Neural progenitor cell (in vitro differentiated cells): ENCODE data around the gene MN1. TPM values are rescaled to one million over a fixed set of nuclear protein-coding genes. Genes with fewer than 3 reads are reported as not detected.

Experiments
- DNase-seq: peaks from one replicate; pipeline ENCODE4 v3.0.0-alpha.2; 2016; ENCODE audit warnings: low spot score
- H2AFZ ChIP-seq: fragments of 200-600 bp; sonication (generic); replicated peaks from 2 replicates; pipeline ENCODE4 v1.6.1; 2016; ENCODE audit warnings: antibody characterized with exemption
- H3F3A ChIP-seq: fragments of 200-600 bp; sonication (generic); 2 replicates; pipeline ENCODE4 v1.6.1; 2016; ENCODE audit warnings: antibody characterized with exemption, low read depth
- H3K27ac ChIP-seq: fragments of 200-600 bp; sonication (generic); 2 replicates; pipeline ENCODE4 v1.5.1; 2016; ENCODE audit warnings: mild to moderate bottlenecking
- H3K27me3 ChIP-seq: fragments of 200-600 bp; sonication (generic); 2 replicates; pipeline ENCODE4 v1.6.1; 2016; ENCODE audit warnings: mild to moderate bottlenecking, moderate library complexity
- H3K36me3 ChIP-seq: fragments of 200-600 bp; sonication (generic); 2 replicates; pipeline ENCODE4 v1.5.1; 2016
- H3K4me1 ChIP-seq: fragments of 200-600 bp; sonication (generic); 2 replicates; pipeline ENCODE4 v1.6.1; 2016; ENCODE audit warnings: mixed run types
- H3K4me2 ChIP-seq: fragments of 200-600 bp; sonication (generic); 2 replicates; pipeline ENCODE4 v1.6.1; 2016
- H3K4me3 ChIP-seq: fragments of 200-600 bp; sonication (generic); 2 replicates; pipeline ENCODE4 v1.5.1; 2016
- H3K79me2 ChIP-seq: fragments of 200-600 bp; sonication (generic); 2 replicates; pipeline ENCODE4 v1.6.1; 2016; ENCODE audit warnings: low read depth
- H3K9ac ChIP-seq: fragments of 200-600 bp; sonication (generic); 2 replicates; pipeline ENCODE4 v1.6.1; 2016
- H3K9me3 ChIP-seq: fragments of 200-600 bp; sonication (generic); 2 replicates; pipeline ENCODE4 v1.5.1; 2016; ENCODE audit warnings: low read depth
- H4K20me1 ChIP-seq: fragments of 200-600 bp; sonication (generic); 2 replicates; pipeline ENCODE4 v1.6.1; 2016; ENCODE audit warnings: low read depth
- H3K27ac Mint-ChIP-seq: 3 replicates; pipeline ENCODE4 v1.8.0; 2021; ENCODE audit warnings: mixed read lengths
- H3K27me3 Mint-ChIP-seq: 2 replicates; pipeline ENCODE4 v1.8.0; 2022; ENCODE audit warnings: low read depth, mild to moderate bottlenecking, inconsistent platforms, moderate library complexity, mixed read lengths; ENCODE audit not compliant: insufficient read depth
- H3K36me3 Mint-ChIP-seq: 3 replicates; pipeline ENCODE4 v1.8.0; 2021; ENCODE audit warnings: mixed read lengths
- H3K4me1 Mint-ChIP-seq: 3 replicates; pipeline ENCODE4 v1.8.0; 2021; ENCODE audit warnings: mixed read lengths
- H3K4me3 Mint-ChIP-seq: 3 replicates; pipeline ENCODE4 v1.8.0; 2021; ENCODE audit warnings: mild to moderate bottlenecking, moderate library complexity, mixed read lengths
- H3K9me3 Mint-ChIP-seq: 3 replicates; pipeline ENCODE4 v1.8.0; 2020; ENCODE audit warnings: mixed read lengths
- CTCF ChIP-seq: fragments of 200-600 bp; sonication (generic); IDR thresholded peaks from 2 replicates; pipeline ENCODE4 v1.5.1; 2017; ENCODE audit warnings: antibody characterized with exemption, mild to moderate bottlenecking
- EZH2 ChIP-seq: fragments of 200-600 bp; sonication (generic); IDR thresholded peaks from 2 replicates; pipeline ENCODE4 v1.6.1; 2017; ENCODE audit warnings: antibody characterized with exemption, mild to moderate bottlenecking, moderate library complexity
- EZH2phosphoT487 ChIP-seq: fragments of 200-600 bp; sonication (generic); IDR thresholded peaks from 2 replicates; pipeline ENCODE4 v1.6.1; 2017; ENCODE audit warnings: antibody characterized with exemption
- total RNA-seq: library from RNA; depleted of rRNA; stranded (reverse); fragments of >200 nt; gene quantifications from 2 replicates; pipeline ENCODE4 v1.2.3, GENCODE V29; 2015; ENCODE audit warnings: low replicate concordance

MN1 gene
- total RNA-seq, 1 donor from 2014 or later = 13.3 TPM

- Mint-ChIP-seq H3K9me3 (no peaks in the 10 kb centered on the region), H3K4me3 (peak overlapping the region; percentile 70), H3K36me3 (peaks cover 2% of the 10 kb centered on the region), H3K27me3 (peaks cover 15% of the 10 kb centered on the region), H3K27ac (peak overlapping the region; percentile 86), H3K4me1 (peaks cover 56% of the 10 kb centered on the region)
- Histone ChIP-seq H3K4me3 (no peak overlapping the region), H3F3A (peaks cover 5% of the 10 kb centered on the region), H4K20me1 (peaks cover 19% of the 10 kb centered on the region), H3K79me2 (peaks cover 27% of the 10 kb centered on the region), H3K9me3 (no peaks in the 10 kb centered on the region), H3K27ac (no peak overlapping the region), H3K4me2 (no peak overlapping the region), H3K36me3 (no peaks in the 10 kb centered on the region), H3K9ac (no peak overlapping the region), H3K4me1 (peaks cover 41% of the 10 kb centered on the region), H3K27me3 (peaks cover 28% of the 10 kb centered on the region), H2AFZ (no peak overlapping the region)
- TF ChIP-seq EZH2 (no peak), EZH2phosphoT487 (no peak), CTCF (no peak)
- no peak for DNase-seq
These were observed 2.4 kb upstream of the MN1 start for GRCh38 chr22:27803841-27804415.

- no peaks in the 10 kb centered on the region for H3K36me3 ChIP-seq
- no peaks in the 10 kb centered on the region for H3K9me3 ChIP-seq
- no peak overlapping the region for H3K27ac ChIP-seq
- peaks cover 7% of the 10 kb centered on the region for H3F3A ChIP-seq
- H3K4me2 ChIP-seq = peak overlapping the region; percentile 93
- H4K20me1 ChIP-seq = peaks cover 33% of the 10 kb centered on the region
- peaks cover 41% of the 10 kb centered on the region for H3K79me2 ChIP-seq
- H3K27me3 ChIP-seq = peaks cover 43% of the 10 kb centered on the region
- Mint-ChIP-seq H3K36me3 (peaks cover 4% of the 10 kb centered on the region), H3K27me3 (peaks cover 14% of the 10 kb centered on the region), H3K4me1 (peaks cover 49% of the 10 kb centered on the region), H3K27ac (peak overlapping the region; percentile 96), H3K9me3 (no peaks in the 10 kb centered on the region), H3K4me3 (peak overlapping the region; percentile 86)
- H2AFZ ChIP-seq = no peak overlapping the region
- H3K4me3 ChIP-seq = peak overlapping the region; percentile 68
- TF ChIP-seq CTCF (no peak), EZH2 (peak; percentile 47)
- DNase-seq = no peak
- H3K9ac ChIP-seq = no peak overlapping the region
- H3K4me1 ChIP-seq = peaks cover 54% of the 10 kb centered on the region
These were observed 954 bp upstream of the MN1 start for GRCh38 chr22:27802346-27803073.

- Mint-ChIP-seq H3K36me3 (peaks cover 7% of the 10 kb centered on the region), H3K27ac (no peak overlapping the region), H3K27me3 (peaks cover 12% of the 10 kb centered on the region), H3K9me3 (no peaks in the 10 kb centered on the region), H3K4me3 (peak overlapping the region; percentile 86), H3K4me1 (peaks cover 47% of the 10 kb centered on the region)
- TF ChIP-seq CTCF (no peak), EZH2phosphoT487 (no peak), EZH2 (no peak)
- H3K4me1 ChIP-seq = peaks cover 67% of the 10 kb centered on the region
- peaks cover 19% of the 10 kb centered on the region for H3F3A ChIP-seq
- no peaks in the 10 kb centered on the region for H3K9me3 ChIP-seq
- peak; percentile 78 for DNase-seq
- H3K27me3 ChIP-seq = peaks cover 56% of the 10 kb centered on the region
- peak overlapping the region; percentile 93 for H3K4me2 ChIP-seq
- peak overlapping the region; percentile 44 for H2AFZ ChIP-seq
- peak overlapping the region; percentile 5 for H3K9ac ChIP-seq
- no peaks in the 10 kb centered on the region for H3K36me3 ChIP-seq
- H3K27ac ChIP-seq = peak overlapping the region; percentile 17
- peaks cover 54% of the 10 kb centered on the region for H3K79me2 ChIP-seq
- peaks cover 46% of the 10 kb centered on the region for H4K20me1 ChIP-seq
- H3K4me3 ChIP-seq = peak overlapping the region; percentile 68
These were observed 347 bp downstream of the MN1 start for GRCh38 chr22:27801202-27801615.
